Astrocyte of the spinal cord (primary cell): Measurements from ENCODE around the gene SPOCK1.
"Not testable (repeated sequence)": the region's sequence is repeated elsewhere in the genome, so short reads cannot be mapped to it uniquely, and the experiment has no call there.

Experiments
- DNase-seq: peaks from one replicate; pipeline ENCODE4 v3.0.0; 2011; ENCODE audit warnings: low read depth, low spot score
- H3K4me3 ChIP-seq: 2 replicates; pipeline ENCODE4 v1.5.1; 2011; ENCODE audit warnings: low read depth, mild to moderate bottlenecking, low read length, moderate library complexity
- CTCF ChIP-seq: IDR thresholded peaks from 2 replicates; pipeline ENCODE4 v1.5.1; 2012; ENCODE audit warnings: low read depth, mild to moderate bottlenecking, low read length, inconsistent platforms
- in situ Hi-C: cut with HindIII; loops from 2 replicates; pipeline ENCODE4 v1.10.0; 2017; ENCODE audit warnings: low sequenced_read_pairs

Gene SPOCK1

GRCh38 chr5:137498736-137499505 lies at the start of gene SPOCK1:
Gene SPOCK1, minus strand, starts transcription at chr5:137499326.
- peak within 1 kb of the TSS; percentile 66 for H3K4me3 ChIP-seq
- peak; percentile 58 for TF ChIP-seq CTCF
- in situ Hi-C loops, result no loop called here
- peak; percentile 59 for DNase-seq

GRCh38 chr5:137545956-137546355 lies 46.8 kb upstream of the SPOCK1 start:
- TF ChIP-seq CTCF, result no peak
- H3K4me3 ChIP-seq, result no peak overlapping the region
- no peak for DNase-seq
- in situ Hi-C loops, result no loop called here

- H3K4me3 ChIP-seq, in situ Hi-C loops, DNase-seq: not testable (repeated sequence)
These were observed 36.3 kb upstream of the SPOCK1 start for GRCh38 chr5:137535449-137535848.

- TF ChIP-seq CTCF, result no peak
- DNase-seq, result no peak
- no peak overlapping the region for H3K4me3 ChIP-seq
- in situ Hi-C loops, result no loop called here
These were observed 34.8 kb upstream of the SPOCK1 start for GRCh38 chr5:137533963-137534362.

- no peak overlapping the region for H3K4me3 ChIP-seq
- TF ChIP-seq CTCF, result no peak
- in situ Hi-C loops, result no loop called here
- no peak for DNase-seq
These were observed 32.1 kb upstream of the SPOCK1 start for GRCh38 chr5:137531266-137531665.

GRCh38 chr5:137521246-137521645 lies 22.1 kb upstream of the SPOCK1 start:
- in situ Hi-C loops, result no loop called here
- H3K4me3 ChIP-seq, result no peak overlapping the region
- DNase-seq, result no peak
- TF ChIP-seq CTCF, result no peak

- in situ Hi-C loops, result no loop called here
- H3K4me3 ChIP-seq, result no peak overlapping the region
- DNase-seq, result no peak
- no peak for TF ChIP-seq CTCF
These were observed 17.8 kb upstream of the SPOCK1 start for GRCh38 chr5:137516961-137517360.
